Gastroesophageal sphincter (tissue), 3 donors: ENCODE data around the gene KCNAB1.

Experiments
- EP300 ChIP-seq: sonication (generic); formaldehyde crosslinking; IDR thresholded peaks from one replicate; pipeline ENCODE4 v1.6.1; 2017; ENCODE audit warnings: antibody characterized with exemption, mild to moderate bottlenecking
- POLR2A ChIP-seq, 2 donors: fragments of 450-650 bp; IDR thresholded peaks; one replicate each; pipeline ENCODE4 v1.6.1; 2017; ENCODE audit warnings: antibody characterized with exemption in 2 of 2, mild to moderate bottlenecking in 2 of 2, moderate library complexity in 1 of 2
- POLR2AphosphoS5 ChIP-seq: sonication (generic); formaldehyde crosslinking; IDR thresholded peaks from one replicate; pipeline ENCODE4 v1.6.1; 2017; ENCODE audit warnings: antibody characterized with exemption
- TF ChIP-seq, protein P1 (sequence below), 4 experiments: fragments of 200-600 bp in 2 of 4; fragments of 450-650 bp in 2 of 4; sonication (generic) in 1 of 4; IDR thresholded peaks; one replicate each; pipeline ENCODE4 v1.5.1; 2017 to 2019; ENCODE audit warnings: antibody characterized with exemption in 4 of 4, mild to moderate bottlenecking in 2 of 4, moderate library complexity in 2 of 4

DNA sequence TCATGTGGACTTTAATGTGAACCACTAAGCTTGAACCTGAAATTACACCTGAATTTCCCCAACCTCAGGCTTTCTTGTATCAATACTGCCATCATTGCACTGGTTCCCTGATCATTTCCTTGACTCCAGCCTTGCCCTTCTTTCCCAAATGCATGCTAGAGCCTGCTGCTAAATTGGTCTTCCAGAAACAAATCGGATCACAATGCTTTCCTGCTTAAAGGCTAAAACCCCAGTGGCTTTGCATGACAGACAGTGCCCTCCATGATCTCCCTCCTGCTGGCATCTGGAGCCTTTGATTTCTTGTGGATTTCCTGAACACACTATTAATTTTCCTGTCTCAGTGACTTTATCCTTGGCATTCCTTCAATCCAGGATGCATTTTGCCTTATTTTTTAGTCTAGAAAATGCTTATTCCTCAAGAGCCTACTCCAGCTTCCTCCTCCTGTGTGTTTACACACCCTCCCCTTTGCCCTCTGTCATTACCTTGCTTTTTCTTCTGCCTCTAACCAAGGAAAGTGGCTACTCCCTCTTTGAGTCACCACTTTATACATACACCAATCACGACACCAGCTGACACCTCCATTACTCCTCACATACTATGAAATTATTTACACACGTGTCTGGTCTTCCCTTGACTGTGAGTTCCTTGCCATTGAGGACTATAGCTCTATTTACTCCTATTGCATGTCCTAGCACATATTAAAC is 214.6 kb downstream of the KCNAB1 start:
- TF ChIP-seq, protein P1, sequence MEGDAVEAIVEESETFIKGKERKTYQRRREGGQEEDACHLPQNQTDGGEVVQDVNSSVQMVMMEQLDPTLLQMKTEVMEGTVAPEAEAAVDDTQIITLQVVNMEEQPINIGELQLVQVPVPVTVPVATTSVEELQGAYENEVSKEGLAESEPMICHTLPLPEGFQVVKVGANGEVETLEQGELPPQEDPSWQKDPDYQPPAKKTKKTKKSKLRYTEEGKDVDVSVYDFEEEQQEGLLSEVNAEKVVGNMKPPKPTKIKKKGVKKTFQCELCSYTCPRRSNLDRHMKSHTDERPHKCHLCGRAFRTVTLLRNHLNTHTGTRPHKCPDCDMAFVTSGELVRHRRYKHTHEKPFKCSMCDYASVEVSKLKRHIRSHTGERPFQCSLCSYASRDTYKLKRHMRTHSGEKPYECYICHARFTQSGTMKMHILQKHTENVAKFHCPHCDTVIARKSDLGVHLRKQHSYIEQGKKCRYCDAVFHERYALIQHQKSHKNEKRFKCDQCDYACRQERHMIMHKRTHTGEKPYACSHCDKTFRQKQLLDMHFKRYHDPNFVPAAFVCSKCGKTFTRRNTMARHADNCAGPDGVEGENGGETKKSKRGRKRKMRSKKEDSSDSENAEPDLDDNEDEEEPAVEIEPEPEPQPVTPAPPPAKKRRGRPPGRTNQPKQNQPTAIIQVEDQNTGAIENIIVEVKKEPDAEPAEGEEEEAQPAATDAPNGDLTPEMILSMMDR (IDR thresholded peaks at IDR 0.05), result no peak
- no peak for TF ChIP-seq POLR2AphosphoS5
- no peak for TF ChIP-seq POLR2A (IDR thresholded peaks at IDR 0.05)
- no peak for TF ChIP-seq EP300
